ENCODE data around the gene DCP2.

Gene DCP2

GRCh38 chr5:113022661-113023060 is 46.1 kb downstream of the DCP2 start:
- no peak for DNase-seq (ENCODE audit: low read depth in 2 of 2)

- no peak for DNase-seq (ENCODE audit: low read depth in 2 of 2)
Measured at GRCh38 chr5:113024076-113024697, 47.6 kb downstream of the DCP2 start.

- DNase-seq (ENCODE audit: low read depth in 2 of 2): no peak
Measured at GRCh38 chr5:113025596-113025995, 49.0 kb downstream of the DCP2 start.

- DNase-seq (ENCODE audit: low read depth in 2 of 2): no peak
Measured at GRCh38 chr5:113026211-113026610, 49.6 kb downstream of the DCP2 start.

- DNase-seq (ENCODE audit: low read depth in 2 of 2): no peak
Measured at GRCh38 chr5:113027015-113027414, 50.4 kb downstream of the DCP2 start.

- DNase-seq (ENCODE audit: low read depth in 2 of 2): no peak
Measured at GRCh38 chr5:113027431-113027830, 50.8 kb downstream of the DCP2 start.

- no peak for DNase-seq (ENCODE audit: low read depth in 2 of 2)
Measured at GRCh38 chr5:113029614-113030013, 53.0 kb downstream of the DCP2 start.

GRCh38 chr5:113031104-113031503 is 54.5 kb downstream of the DCP2 start:
- no peak for DNase-seq (ENCODE audit: low read depth in 2 of 2)

- DNase-seq (ENCODE audit: low read depth in 2 of 2): no peak
Measured at GRCh38 chr5:113031557-113031956, 55.0 kb downstream of the DCP2 start.

- no peak for DNase-seq (ENCODE audit: low read depth in 2 of 2)
Measured at GRCh38 chr5:113034182-113034773, 57.7 kb downstream of the DCP2 start.

GRCh38 chr5:113035096-113035495 is 58.5 kb downstream of the DCP2 start:
- no peak for DNase-seq (ENCODE audit: low read depth in 2 of 2)

- DNase-seq (ENCODE audit: low read depth in 2 of 2): no peak
Measured at GRCh38 chr5:113036321-113036720, 59.7 kb downstream of the DCP2 start.

- DNase-seq (ENCODE audit: low read depth in 2 of 2): no peak
Measured at GRCh38 chr5:113036826-113037225, 60.2 kb downstream of the DCP2 start.

- no peak for DNase-seq (ENCODE audit: low read depth in 2 of 2)
Measured at GRCh38 chr5:113038136-113038535, 61.5 kb downstream of the DCP2 start.

GRCh38 chr5:113038714-113039113 is 62.1 kb downstream of the DCP2 start:
- DNase-seq (ENCODE audit: low read depth in 2 of 2): no peak

GRCh38 chr5:113039229-113039933 is 62.8 kb downstream of the DCP2 start:
- no peak for DNase-seq (ENCODE audit: low read depth in 2 of 2)

GRCh38 chr5:113039934-113040285 is 63.3 kb downstream of the DCP2 start:
- DNase-seq (ENCODE audit: low read depth in 2 of 2): no peak

GRCh38 chr5:113040672-113041260 is 64.2 kb downstream of the DCP2 start:
- DNase-seq (ENCODE audit: low read depth in 2 of 2): no peak

- DNase-seq (ENCODE audit: low read depth in 2 of 2): no peak
Measured at GRCh38 chr5:113042491-113043243, 66.1 kb downstream of the DCP2 start.

GRCh38 chr5:113043491-113043931 is 66.9 kb downstream of the DCP2 start:
- no peak for DNase-seq (ENCODE audit: low read depth in 2 of 2)

- DNase-seq (ENCODE audit: low read depth in 2 of 2): no peak
Measured at GRCh38 chr5:113044776-113045465, 68.3 kb downstream of the DCP2 start.

- no peak for DNase-seq (ENCODE audit: low read depth in 2 of 2)
Measured at GRCh38 chr5:113047234-113047633, 70.6 kb downstream of the DCP2 start.

Data from stimulated activated CD8-positive, alpha-beta memory T cell treated with anti-CD3 and anti-CD28 coated beads, Interleukin-2, amount 100 ng/mL, for 1 hour (primary cell).